Mesothelial cell of epicardium (in vitro differentiated cells): Measurements from ENCODE around the gene COL21A1. TPM values are rescaled to one million over a fixed set of nuclear protein-coding genes. Genes with fewer than 3 reads are reported as not detected.

Experiments used
- DNase-seq, 2 experiments: peaks; one replicate each; pipeline ENCODE4 v3.0.0; 2021; ENCODE audit warnings: low spot score in 2 of 2; ENCODE audit not compliant: unreplicated experiment in 2 of 2
- H3K27ac Mint-ChIP-seq: 2 replicates; pipeline ENCODE4 v1.8.0; 2021; ENCODE audit warnings: mixed read lengths
- H3K27me3 Mint-ChIP-seq: 2 replicates; pipeline ENCODE4 v1.8.0; 2021; ENCODE audit warnings: low read depth, mixed read lengths
- H3K36me3 Mint-ChIP-seq: 2 replicates; pipeline ENCODE4 v1.8.0; 2021; ENCODE audit warnings: mixed read lengths
- H3K4me1 Mint-ChIP-seq: 2 replicates; pipeline ENCODE4 v1.8.0; 2021; ENCODE audit warnings: mixed read lengths
- H3K4me3 Mint-ChIP-seq: 2 replicates; pipeline ENCODE4 v1.8.0; 2021; ENCODE audit warnings: mild to moderate bottlenecking, moderate library complexity, mixed read lengths
- H3K9me3 Mint-ChIP-seq: 2 replicates; pipeline ENCODE4 v1.8.0; 2021; ENCODE audit warnings: mixed read lengths
- CTCF ChIP-seq: fragments of 200-600 bp; sonication (generic); IDR thresholded peaks from one replicate; pipeline ENCODE4 v1.5.0; 2021; ENCODE audit warnings: antibody characterized with exemption; ENCODE audit not compliant: unreplicated experiment
- total RNA-seq: library from RNA; stranded (reverse); gene quantifications from 3 replicates; pipeline ENCODE4 v1.2.1, GENCODE V29; 2021

COL21A1 gene
- total RNA-seq, 1 donor from 2014 or later: 17.5 TPM

DNA sequence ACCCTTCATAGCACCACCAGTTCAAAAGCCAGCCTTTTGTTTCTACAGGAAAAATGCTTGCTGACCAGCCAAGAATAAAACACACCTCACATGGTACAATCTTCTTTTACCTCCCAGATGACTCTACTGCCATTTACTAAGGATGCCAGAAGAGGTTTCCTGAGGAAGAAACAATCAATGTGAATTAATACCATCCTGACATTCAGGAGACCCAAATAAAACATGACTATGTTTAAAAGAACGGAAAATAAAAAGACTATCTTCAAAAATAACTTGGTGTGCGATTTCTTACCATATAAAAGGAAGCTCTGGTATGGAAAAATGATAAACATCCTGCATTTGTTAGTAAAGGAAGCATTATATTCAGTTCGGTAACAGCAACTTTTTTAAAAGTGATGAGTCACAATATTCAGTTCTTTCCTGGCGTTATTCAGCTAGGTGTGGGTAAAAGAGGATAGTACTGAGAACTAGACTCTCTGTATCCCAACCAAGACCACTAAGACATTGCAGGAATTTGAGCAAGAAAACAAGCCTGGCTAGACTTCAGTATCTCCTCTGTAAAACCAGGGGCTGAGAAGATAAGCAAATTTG lies 16.3 kb downstream of the COL21A1 start:
- Mint-ChIP-seq H3K27ac (no peak overlapping the region), H3K4me1 (peaks cover 26% of the 10 kb centered on the region), H3K36me3 (no peaks in the 10 kb centered on the region), H3K9me3 (peaks cover 4% of the 10 kb centered on the region), H3K27me3 (no peaks in the 10 kb centered on the region), H3K4me3 (no peak overlapping the region)
- TF ChIP-seq CTCF: no peak
- no peak for DNase-seq

DNA sequence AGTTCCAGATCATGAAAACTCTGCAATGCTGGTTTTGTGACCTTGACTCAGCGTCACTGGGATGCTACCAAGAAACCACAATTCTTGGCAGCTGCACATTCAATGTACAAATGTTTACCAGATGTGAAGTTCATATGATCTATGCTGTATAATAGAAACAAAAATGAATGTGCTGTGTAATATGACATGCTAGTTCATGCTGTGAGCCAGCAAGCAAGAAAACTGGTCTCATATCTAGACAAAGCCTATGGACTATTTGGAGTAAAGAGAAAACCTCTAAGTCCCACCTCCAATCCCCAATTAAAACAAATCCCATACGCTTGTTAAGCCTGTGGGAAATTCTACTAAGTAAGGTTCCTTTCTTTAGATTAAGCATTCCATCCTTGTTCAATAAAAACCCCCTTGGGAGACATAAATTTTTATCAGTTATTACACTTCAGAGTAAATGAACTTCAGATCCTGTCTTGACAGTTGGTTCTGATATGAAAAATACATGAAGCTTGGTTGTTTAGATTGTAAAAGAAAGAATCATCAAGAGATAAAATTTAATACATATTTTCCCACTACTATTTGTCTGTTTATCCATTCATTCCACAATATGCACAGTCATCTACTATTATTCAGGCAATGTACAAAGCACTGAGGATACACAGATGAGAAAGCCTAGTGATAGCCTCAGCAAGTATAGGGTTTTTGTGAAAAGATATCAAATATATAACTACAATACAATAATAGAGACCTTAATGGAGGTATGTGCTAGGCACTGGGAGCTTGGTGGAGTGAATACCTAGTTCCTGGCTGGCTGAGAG lies 20.1 kb downstream of the COL21A1 start:
- Mint-ChIP-seq H3K4me1 (peaks cover 40% of the 10 kb centered on the region), H3K27me3 (no peaks in the 10 kb centered on the region), H3K9me3 (no peaks in the 10 kb centered on the region), H3K4me3 (no peak overlapping the region), H3K27ac (peak overlapping the region; percentile 47), H3K36me3 (no peaks in the 10 kb centered on the region)
- DNase-seq: no peak
- no peak for TF ChIP-seq CTCF

DNA sequence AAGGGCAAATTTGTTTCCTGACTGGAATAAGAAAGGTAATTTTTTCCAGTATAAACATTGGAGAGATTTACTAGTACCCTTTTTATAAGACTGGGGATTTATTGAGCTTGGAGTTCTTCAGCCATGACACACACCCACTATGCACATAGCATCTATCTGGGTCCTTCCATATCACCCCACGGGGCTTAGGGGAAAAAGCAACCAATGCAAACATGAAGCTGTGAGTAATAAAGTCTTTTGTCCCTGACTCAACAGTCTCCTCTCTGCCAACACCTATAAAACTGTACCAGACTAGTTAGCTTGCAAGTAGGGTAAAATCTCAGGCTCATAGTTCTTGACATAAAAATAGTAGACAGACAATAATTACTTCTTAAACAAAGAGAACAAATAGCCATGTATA lies 23.4 kb downstream of the COL21A1 start:
- H3K36me3 Mint-ChIP-seq: no peaks in the 10 kb centered on the region
- no peaks in the 10 kb centered on the region for H3K27me3 Mint-ChIP-seq
- H3K27ac Mint-ChIP-seq: no peak overlapping the region
- no peak for DNase-seq
- peaks cover 48% of the 10 kb centered on the region for H3K4me1 Mint-ChIP-seq
- no peaks in the 10 kb centered on the region for H3K9me3 Mint-ChIP-seq
- H3K4me3 Mint-ChIP-seq: no peak overlapping the region
- no peak for TF ChIP-seq CTCF

GRCh38 chr6:56222499-56222898 lies 24.9 kb downstream of the COL21A1 start:
- peak overlapping the region; percentile 62 for H3K27ac Mint-ChIP-seq
- H3K4me1 Mint-ChIP-seq: peaks cover 41% of the 10 kb centered on the region
- DNase-seq: no peak
- no peaks in the 10 kb centered on the region for H3K9me3 Mint-ChIP-seq
- TF ChIP-seq CTCF: no peak
- H3K4me3 Mint-ChIP-seq: no peak overlapping the region
- H3K36me3 Mint-ChIP-seq: no peaks in the 10 kb centered on the region
- H3K27me3 Mint-ChIP-seq: no peaks in the 10 kb centered on the region

DNA sequence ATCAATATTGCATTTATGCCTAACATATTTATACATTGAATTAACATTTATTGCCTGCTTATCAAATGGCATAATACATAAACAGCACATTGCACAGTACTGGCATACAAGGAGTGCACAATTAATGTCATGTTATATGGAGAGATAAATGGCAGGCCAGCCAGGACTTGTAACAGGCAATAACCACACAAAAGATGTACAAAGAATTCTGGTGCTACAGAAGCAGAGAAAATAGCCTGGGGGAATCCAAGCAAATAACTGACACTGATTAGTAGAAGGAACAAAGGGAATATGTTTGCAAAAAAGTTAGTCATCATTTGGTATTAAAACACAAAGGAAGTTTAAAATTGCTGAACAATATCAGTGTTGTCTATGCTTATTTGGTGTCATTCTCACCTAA lies 27.3 kb downstream of the COL21A1 start:
- Mint-ChIP-seq H3K4me3 (no peak overlapping the region), H3K36me3 (no peaks in the 10 kb centered on the region), H3K27ac (no peak overlapping the region), H3K9me3 (no peaks in the 10 kb centered on the region), H3K27me3 (no peaks in the 10 kb centered on the region), H3K4me1 (peaks cover 30% of the 10 kb centered on the region)
- TF ChIP-seq CTCF: no peak
- DNase-seq: no peak
